Lower leg skin (tissue), 3 donors: ENCODE measurements around the gene IFNAR2.

Experiments used
- POLR2A ChIP-seq, 2 donors: fragments of 450-650 bp; IDR thresholded peaks; one replicate each; pipeline ENCODE4 v1.6.1; 2016 to 2017; ENCODE audit warnings: antibody characterized with exemption in 2 of 2, mild to moderate bottlenecking in 1 of 2, moderate library complexity in 1 of 2
- TF ChIP-seq, protein P1 (sequence below), 3 donors: fragments of 450-650 bp; IDR thresholded peaks; one replicate each; pipeline ENCODE4 v1.5.1; 2016; ENCODE audit warnings: antibody characterized with exemption in 3 of 3, mild to moderate bottlenecking in 3 of 3, moderate library complexity in 2 of 3

DNA sequence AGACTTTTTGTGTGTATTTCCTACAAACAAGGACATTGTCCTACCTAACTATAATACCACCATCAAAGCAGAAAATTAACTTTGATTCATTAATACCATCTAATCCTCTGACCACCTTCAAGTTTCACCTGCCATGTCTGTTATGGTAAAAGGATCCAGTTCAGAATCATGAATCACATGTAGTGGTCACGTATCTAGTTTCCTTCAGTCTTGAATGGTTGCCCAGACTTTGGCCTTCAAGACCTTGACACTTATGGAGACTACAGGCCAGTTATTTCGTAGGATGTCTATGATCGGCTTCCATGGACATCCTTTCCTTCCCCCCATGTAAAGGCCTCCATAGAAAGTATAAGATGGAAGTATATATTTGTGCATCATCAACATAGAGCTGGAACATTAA is 10.4 kb upstream of the IFNAR2 start:
- TF ChIP-seq, protein P1, sequence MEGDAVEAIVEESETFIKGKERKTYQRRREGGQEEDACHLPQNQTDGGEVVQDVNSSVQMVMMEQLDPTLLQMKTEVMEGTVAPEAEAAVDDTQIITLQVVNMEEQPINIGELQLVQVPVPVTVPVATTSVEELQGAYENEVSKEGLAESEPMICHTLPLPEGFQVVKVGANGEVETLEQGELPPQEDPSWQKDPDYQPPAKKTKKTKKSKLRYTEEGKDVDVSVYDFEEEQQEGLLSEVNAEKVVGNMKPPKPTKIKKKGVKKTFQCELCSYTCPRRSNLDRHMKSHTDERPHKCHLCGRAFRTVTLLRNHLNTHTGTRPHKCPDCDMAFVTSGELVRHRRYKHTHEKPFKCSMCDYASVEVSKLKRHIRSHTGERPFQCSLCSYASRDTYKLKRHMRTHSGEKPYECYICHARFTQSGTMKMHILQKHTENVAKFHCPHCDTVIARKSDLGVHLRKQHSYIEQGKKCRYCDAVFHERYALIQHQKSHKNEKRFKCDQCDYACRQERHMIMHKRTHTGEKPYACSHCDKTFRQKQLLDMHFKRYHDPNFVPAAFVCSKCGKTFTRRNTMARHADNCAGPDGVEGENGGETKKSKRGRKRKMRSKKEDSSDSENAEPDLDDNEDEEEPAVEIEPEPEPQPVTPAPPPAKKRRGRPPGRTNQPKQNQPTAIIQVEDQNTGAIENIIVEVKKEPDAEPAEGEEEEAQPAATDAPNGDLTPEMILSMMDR (IDR thresholded peaks at IDR 0.05) = no peak
- no peak for TF ChIP-seq POLR2A (IDR thresholded peaks at IDR 0.05)
